AG09309 (cell line): ENCODE results near the gene USP3.

Experiments
- DNase-seq: peaks from one replicate; pipeline ENCODE4 v3.0.0-alpha.2; 2010; ENCODE audit warnings: low read depth
- H3K4me3 ChIP-seq: 2 replicates; pipeline ENCODE4 v1.5.1; 2011; ENCODE audit warnings: mild to moderate bottlenecking, low read depth, low read length, moderate library complexity; ENCODE audit not compliant: control insufficient read depth
- TF ChIP-seq, protein P1 (sequence below): IDR thresholded peaks from 2 replicates; pipeline ENCODE4 v1.5.1; 2011; ENCODE audit warnings: mild to moderate bottlenecking, low read depth, low read length, inconsistent platforms; ENCODE audit not compliant: insufficient read depth, control insufficient read depth; ENCODE audit errors: missing control alignments

USP3 gene

DNA sequence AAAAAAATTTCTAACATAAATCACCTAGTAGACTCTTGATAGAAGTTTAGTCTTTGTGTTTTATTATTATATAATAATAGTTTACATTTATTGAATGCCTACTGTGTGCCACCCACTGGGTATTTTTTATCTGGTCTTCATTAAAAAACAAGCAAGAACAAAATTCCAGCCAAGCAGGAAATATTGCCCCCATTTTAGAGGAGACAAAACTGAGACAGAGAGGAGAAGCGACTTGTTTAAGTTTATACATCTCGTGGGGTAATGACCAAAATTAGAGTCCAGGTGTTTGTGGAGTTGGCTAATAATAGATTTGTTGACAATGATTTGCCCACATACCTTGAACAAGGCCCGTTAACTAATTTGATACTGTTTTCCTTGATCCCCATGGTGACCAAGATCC is 59.7 kb downstream of the USP3 start:
- TF ChIP-seq, protein P1, sequence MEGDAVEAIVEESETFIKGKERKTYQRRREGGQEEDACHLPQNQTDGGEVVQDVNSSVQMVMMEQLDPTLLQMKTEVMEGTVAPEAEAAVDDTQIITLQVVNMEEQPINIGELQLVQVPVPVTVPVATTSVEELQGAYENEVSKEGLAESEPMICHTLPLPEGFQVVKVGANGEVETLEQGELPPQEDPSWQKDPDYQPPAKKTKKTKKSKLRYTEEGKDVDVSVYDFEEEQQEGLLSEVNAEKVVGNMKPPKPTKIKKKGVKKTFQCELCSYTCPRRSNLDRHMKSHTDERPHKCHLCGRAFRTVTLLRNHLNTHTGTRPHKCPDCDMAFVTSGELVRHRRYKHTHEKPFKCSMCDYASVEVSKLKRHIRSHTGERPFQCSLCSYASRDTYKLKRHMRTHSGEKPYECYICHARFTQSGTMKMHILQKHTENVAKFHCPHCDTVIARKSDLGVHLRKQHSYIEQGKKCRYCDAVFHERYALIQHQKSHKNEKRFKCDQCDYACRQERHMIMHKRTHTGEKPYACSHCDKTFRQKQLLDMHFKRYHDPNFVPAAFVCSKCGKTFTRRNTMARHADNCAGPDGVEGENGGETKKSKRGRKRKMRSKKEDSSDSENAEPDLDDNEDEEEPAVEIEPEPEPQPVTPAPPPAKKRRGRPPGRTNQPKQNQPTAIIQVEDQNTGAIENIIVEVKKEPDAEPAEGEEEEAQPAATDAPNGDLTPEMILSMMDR, result no peak
- no peak overlapping the region for H3K4me3 ChIP-seq
- no peak for DNase-seq

GRCh38 chr15:63565536-63566186 is 61.3 kb downstream of the USP3 start:
- TF ChIP-seq, protein P1, result no peak
- H3K4me3 ChIP-seq, result no peak overlapping the region
- DNase-seq, result no peak

DNA sequence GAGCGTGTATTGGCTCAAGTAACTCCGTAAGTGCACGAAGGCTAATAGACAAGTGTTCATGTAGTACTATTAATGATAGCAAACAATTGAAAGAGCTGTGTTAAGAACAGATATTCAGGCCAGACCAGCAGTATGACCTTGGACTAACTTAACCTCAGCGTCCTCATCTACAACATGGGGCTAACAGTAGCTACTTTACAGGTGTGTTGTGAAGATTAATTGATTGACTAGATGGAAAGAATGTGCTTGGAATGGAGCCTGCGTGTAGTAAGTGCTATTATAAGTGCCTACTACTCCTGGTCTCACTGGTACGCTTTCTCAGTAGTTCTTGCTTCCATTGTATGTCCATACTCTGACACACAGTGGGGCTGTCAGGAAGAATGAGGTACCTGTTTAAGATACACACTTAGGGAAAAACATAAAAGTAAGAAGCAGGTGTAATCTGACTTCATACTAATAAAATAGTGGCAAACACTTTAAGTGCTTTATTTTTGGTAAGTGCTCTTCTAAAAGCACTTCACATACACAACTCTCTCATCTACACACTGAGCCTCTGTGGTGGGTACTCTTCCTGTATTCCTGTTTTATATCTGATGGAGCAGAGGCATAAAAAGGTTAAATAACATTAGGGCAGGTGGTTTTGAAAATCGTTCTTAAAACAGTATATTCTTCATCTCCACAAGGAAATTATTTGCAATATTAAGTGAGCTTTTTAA is 68.5 kb downstream of the USP3 start:
- TF ChIP-seq, protein P1, result no peak
- DNase-seq, result no peak
- no peak overlapping the region for H3K4me3 ChIP-seq

GRCh38 chr15:63573533-63573932 is 69.1 kb downstream of the USP3 start:
- DNase-seq, result no peak
- TF ChIP-seq, protein P1, result no peak
- H3K4me3 ChIP-seq, result no peak overlapping the region

- DNase-seq, result no peak
- TF ChIP-seq, protein P1, result no peak
- H3K4me3 ChIP-seq, result no peak overlapping the region
Observed at GRCh38 chr15:63575312-63575711, 70.9 kb downstream of the USP3 start.

- no peak for DNase-seq
- TF ChIP-seq, protein P1, result no peak
- no peak overlapping the region for H3K4me3 ChIP-seq
Observed at GRCh38 chr15:63576441-63576840, 72.0 kb downstream of the USP3 start.
